Fibroblast of lung (primary cell): ENCODE results near the gene HERC2. TPM values are rescaled to one million over a fixed set of nuclear protein-coding genes. Genes with fewer than 3 reads are reported as not detected.
"Not testable (repeated sequence)": the region's sequence is repeated elsewhere in the genome, so short reads cannot be mapped to it uniquely, and the experiment has no call there.

ENCODE experiments used
- DNase-seq, 2 donors: peaks; one replicate each; pipeline versions ENCODE4 v3.0.0 to v3.0.0-alpha.2; 2010; ENCODE audit warnings: low read depth in 2 of 2
- H2AFZ ChIP-seq: 2 replicates; pipeline ENCODE4 v1.5.1; 2012; ENCODE audit warnings: low read length, control low read depth, inconsistent platforms
- H3K27ac ChIP-seq: 2 replicates; pipeline ENCODE4 v1.5.1; 2011; ENCODE audit warnings: low read length, control low read depth; ENCODE audit not compliant: insufficient read depth
- H3K27me3 ChIP-seq: 2 replicates; pipeline ENCODE4 v1.5.1; 2011; ENCODE audit warnings: mild to moderate bottlenecking, low read length; ENCODE audit not compliant: control insufficient read depth, insufficient read depth
- H3K36me3 ChIP-seq: 2 replicates; pipeline ENCODE4 v1.5.1; 2011; ENCODE audit warnings: low read length; ENCODE audit not compliant: control insufficient read depth, insufficient read depth
- H3K4me1 ChIP-seq: 2 replicates; pipeline ENCODE4 v1.5.1; 2011; ENCODE audit warnings: low read length; ENCODE audit not compliant: control insufficient read depth, insufficient read depth; ENCODE audit errors: extremely low read depth
- H3K4me2 ChIP-seq: 2 replicates; pipeline ENCODE4 v1.5.1; 2011; ENCODE audit warnings: low read length, control low read depth; ENCODE audit not compliant: insufficient read depth; ENCODE audit errors: extremely low read depth
- H3K4me3 ChIP-seq, 4 experiments: fragments of 200-600 bp in 1 of 4; sonication (generic) in 1 of 4; replicated peaks in 1 of 4; 2 replicates each; pipeline ENCODE4 v1.5.1; 2011 to 2016; ENCODE audit warnings: low read length in 4 of 4, low read depth in 3 of 4, mild to moderate bottlenecking in 3 of 4, control low read depth in 2 of 4, inconsistent platforms in 1 of 4, mixed read lengths in 1 of 4; ENCODE audit not compliant: insufficient read depth in 1 of 4; ENCODE audit errors: control extremely low read depth in 1 of 4
- H3K79me2 ChIP-seq: 2 replicates; pipeline ENCODE4 v1.5.1; 2012; ENCODE audit warnings: mild to moderate bottlenecking, low read length, inconsistent platforms; ENCODE audit not compliant: control insufficient read depth, insufficient read depth
- H3K9ac ChIP-seq: 2 replicates; pipeline ENCODE4 v1.5.1; 2011; ENCODE audit warnings: mild to moderate bottlenecking, low read length, control low read depth; ENCODE audit not compliant: insufficient read depth
- H3K9me3 ChIP-seq: 2 replicates; pipeline ENCODE4 v1.5.1; 2012; ENCODE audit warnings: low read depth, low read length; ENCODE audit not compliant: control insufficient read depth, insufficient read depth
- H4K20me1 ChIP-seq: 2 replicates; pipeline ENCODE4 v1.5.1; 2011; ENCODE audit warnings: low read length; ENCODE audit not compliant: control insufficient read depth, insufficient read depth; ENCODE audit errors: extremely low read depth
- CTCF ChIP-seq, 2 donors: IDR thresholded peaks in 1 of 2; conservative IDR thresholded peaks in 1 of 2; 1 replicate in 1 of 2; 2 replicates in 1 of 2; pipeline ENCODE4 v1.5.1; 2011 to 2012; ENCODE audit warnings: low read length in 2 of 2, control low read depth in 1 of 2, inconsistent platforms in 1 of 2, low read depth in 1 of 2, mild to moderate bottlenecking in 1 of 2
- EZH2 ChIP-seq: IDR thresholded peaks from 2 replicates; pipeline ENCODE4 v1.5.1; 2012; ENCODE audit warnings: low read length, control low read depth, mild to moderate bottlenecking; ENCODE audit errors: missing control alignments
- polyA plus RNA-seq, 2 donors: library from polyadenylated mRNA; depleted of rRNA in 1 of 2; stranded (reverse) in 1 of 2; unstranded in 1 of 2; fragments of >200 nt; gene quantifications; 2 replicates each; pipeline ENCODE4 v1.2.1, GENCODE V29; 2011 to 2012; ENCODE audit warnings: missing spikeins in 1 of 2
- total RNA-seq: library from RNA; depleted of rRNA; stranded (reverse); fragments of >200 nt; gene quantifications from 2 replicates; pipeline ENCODE4 v1.2.1, GENCODE V29; 2014

The HERC2 gene
- total and polyA plus RNA-seq, 2 donors (not counting 1 experiment from before 2014, with no cell fraction given) = 12.4 to 55.8 TPM

GRCh38 chr15:28153492-28154119 lies 168.4 kb downstream of the HERC2 start:
- H3K4me3 ChIP-seq = no peak overlapping the region
- H3K27ac ChIP-seq = no peak overlapping the region
- no peak overlapping the region for H3K9ac ChIP-seq
- H3K4me1 ChIP-seq = no peaks in the 10 kb centered on the region
- DNase-seq = no peak
- no peak overlapping the region for H3K4me2 ChIP-seq
- no peak overlapping the region for H2AFZ ChIP-seq
- no peaks in the 10 kb centered on the region for H4K20me1 ChIP-seq
- H3K9me3 ChIP-seq = no peaks in the 10 kb centered on the region
- H3K79me2 ChIP-seq = peaks cover 11% of the 10 kb centered on the region
- H3K27me3 ChIP-seq = no peaks in the 10 kb centered on the region
- no peaks in the 10 kb centered on the region for H3K36me3 ChIP-seq
- TF ChIP-seq EZH2 (no peak), CTCF (conservative IDR thresholded peaks at IDR 0.05 in 1 of 2, IDR thresholded peaks at IDR 0.05 in 1 of 2; ENCODE audit: low read depth in 1 of 2, low read length in 2 of 2) (no peak)

- not testable (repeated sequence) for H3K4me3 ChIP-seq, H3K9ac ChIP-seq, DNase-seq, H3K27me3 ChIP-seq, H2AFZ ChIP-seq, H3K4me2 ChIP-seq, H4K20me1 ChIP-seq, H3K9me3 ChIP-seq, H3K4me1 ChIP-seq, H3K36me3 ChIP-seq, H3K27ac ChIP-seq
- H3K79me2 ChIP-seq = peaks cover 11% of the 10 kb centered on the region
These were observed 169.4 kb downstream of the HERC2 start for GRCh38 chr15:28152538-28152923.

GRCh38 chr15:28151864-28152537 lies 170.0 kb downstream of the HERC2 start:
- not testable (repeated sequence) for H3K27me3 ChIP-seq, H3K27ac ChIP-seq, H3K9me3 ChIP-seq, H3K4me1 ChIP-seq, H3K36me3 ChIP-seq, H3K9ac ChIP-seq, H2AFZ ChIP-seq, H3K4me2 ChIP-seq, H3K4me3 ChIP-seq, H4K20me1 ChIP-seq
- peak in 1 of 2 donors; percentile 51 for DNase-seq
- peaks cover 11% of the 10 kb centered on the region for H3K79me2 ChIP-seq

GRCh38 chr15:28147801-28148200 lies 174.2 kb downstream of the HERC2 start:
- H3K79me2 ChIP-seq = peaks cover 11% of the 10 kb centered on the region
- H2AFZ ChIP-seq = no peak overlapping the region
- no peak for DNase-seq
- no peak overlapping the region for H3K4me2 ChIP-seq
- no peak overlapping the region for H3K4me3 ChIP-seq
- TF ChIP-seq EZH2 (no peak), CTCF (conservative IDR thresholded peaks at IDR 0.05 in 1 of 2, IDR thresholded peaks at IDR 0.05 in 1 of 2; ENCODE audit: low read depth in 1 of 2, low read length in 2 of 2) (no peak)
- no peak overlapping the region for H3K9ac ChIP-seq
- no peaks in the 10 kb centered on the region for H3K4me1 ChIP-seq
- no peaks in the 10 kb centered on the region for H3K36me3 ChIP-seq
- no peak overlapping the region for H3K27ac ChIP-seq
- H4K20me1 ChIP-seq = no peaks in the 10 kb centered on the region
- H3K9me3 ChIP-seq = no peaks in the 10 kb centered on the region
- no peaks in the 10 kb centered on the region for H3K27me3 ChIP-seq

- DNase-seq = not testable (repeated sequence)
These were observed 176.6 kb downstream of the HERC2 start for GRCh38 chr15:28145419-28145818.

More at GRCh38 chr15:28145419-28145818, 176.6 kb downstream of the HERC2 start:
- not testable (repeated sequence) for H3K27ac ChIP-seq, H3K4me1 ChIP-seq, H4K20me1 ChIP-seq, H3K9me3 ChIP-seq, H3K9ac ChIP-seq, H2AFZ ChIP-seq, H3K36me3 ChIP-seq, H3K27me3 ChIP-seq, H3K4me3 ChIP-seq, H3K4me2 ChIP-seq
- peaks cover 11% of the 10 kb centered on the region for H3K79me2 ChIP-seq
